GM18507 (cell line): ENCODE data around the gene PNLDC1.

Source experiments
- DNase-seq: peaks from one replicate; pipeline ENCODE4 v3.0.0; 2011; ENCODE audit warnings: low read depth; ENCODE audit not compliant: insufficient read length; ENCODE audit errors: extremely low spot score
- FAIRE-seq: peaks from 2 replicates; lab custom pipeline; 2011; peaks lifted over from hg19 to GRCh38; lab: Jason Lieb, UNC

The PNLDC1 gene

GRCh38 chr6:159800141-159800865 is at the start of gene PNLDC1:
Gene PNLDC1 (plus strand): TSS chr6:159800276. CDS start chr6:159800308, 32 bp downstream.
- no peak for FAIRE-seq

GRCh38 chr6:159751448-159751847 is 48.6 kb upstream of the PNLDC1 start:
- FAIRE-seq = no peak
- no peak for DNase-seq

More at GRCh38 chr6:159800141-159800865, at the start of gene PNLDC1:
- DNase-seq = no peak

GRCh38 chr6:159753081-159753872 is 46.8 kb upstream of the PNLDC1 start:
- FAIRE-seq = no peak
- DNase-seq = no peak

DNA sequence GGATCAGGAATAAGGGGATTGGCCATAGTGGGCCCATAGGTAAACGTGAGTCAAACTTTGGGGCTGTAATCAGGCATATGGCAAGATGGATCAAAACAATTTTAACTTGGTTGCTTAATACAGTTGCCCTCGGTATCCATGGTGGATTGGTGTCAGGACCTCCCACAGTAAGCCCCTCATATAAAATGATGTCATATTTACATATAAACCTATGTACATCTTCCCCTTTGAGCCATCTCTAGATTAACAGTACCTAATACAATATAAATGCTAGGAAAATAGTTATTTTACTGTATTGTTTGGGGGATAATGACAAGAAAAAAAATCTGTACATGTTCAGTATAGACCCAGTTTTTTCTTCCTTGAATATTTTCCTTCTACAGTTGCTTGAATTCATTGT is 45.7 kb upstream of the PNLDC1 start:
- no peak for FAIRE-seq
- DNase-seq = no peak

GRCh38 chr6:159754959-159755914 is 44.8 kb upstream of the PNLDC1 start:
- FAIRE-seq = no peak
- DNase-seq = no peak

DNA sequence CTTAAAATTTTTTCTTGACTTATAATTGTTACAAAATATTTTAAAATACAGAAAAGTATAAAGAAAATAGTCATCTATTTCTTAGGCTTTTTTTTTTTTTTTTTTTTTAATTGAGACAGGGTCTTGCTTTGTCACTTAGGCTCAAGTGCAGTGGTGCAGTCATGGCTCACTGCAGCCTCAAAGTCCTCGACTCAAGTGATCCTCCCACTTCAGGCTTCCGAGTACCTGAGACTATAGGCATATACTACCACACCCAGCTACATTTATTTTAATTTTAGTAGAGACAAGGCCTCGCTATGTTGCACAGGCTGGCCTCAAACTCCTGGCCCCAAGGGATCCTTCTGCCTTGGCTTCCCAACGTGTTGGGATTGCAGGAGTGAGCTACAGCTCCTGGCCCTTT is 43.6 kb upstream of the PNLDC1 start:
- DNase-seq (no peak), FAIRE-seq (no peak)

DNA sequence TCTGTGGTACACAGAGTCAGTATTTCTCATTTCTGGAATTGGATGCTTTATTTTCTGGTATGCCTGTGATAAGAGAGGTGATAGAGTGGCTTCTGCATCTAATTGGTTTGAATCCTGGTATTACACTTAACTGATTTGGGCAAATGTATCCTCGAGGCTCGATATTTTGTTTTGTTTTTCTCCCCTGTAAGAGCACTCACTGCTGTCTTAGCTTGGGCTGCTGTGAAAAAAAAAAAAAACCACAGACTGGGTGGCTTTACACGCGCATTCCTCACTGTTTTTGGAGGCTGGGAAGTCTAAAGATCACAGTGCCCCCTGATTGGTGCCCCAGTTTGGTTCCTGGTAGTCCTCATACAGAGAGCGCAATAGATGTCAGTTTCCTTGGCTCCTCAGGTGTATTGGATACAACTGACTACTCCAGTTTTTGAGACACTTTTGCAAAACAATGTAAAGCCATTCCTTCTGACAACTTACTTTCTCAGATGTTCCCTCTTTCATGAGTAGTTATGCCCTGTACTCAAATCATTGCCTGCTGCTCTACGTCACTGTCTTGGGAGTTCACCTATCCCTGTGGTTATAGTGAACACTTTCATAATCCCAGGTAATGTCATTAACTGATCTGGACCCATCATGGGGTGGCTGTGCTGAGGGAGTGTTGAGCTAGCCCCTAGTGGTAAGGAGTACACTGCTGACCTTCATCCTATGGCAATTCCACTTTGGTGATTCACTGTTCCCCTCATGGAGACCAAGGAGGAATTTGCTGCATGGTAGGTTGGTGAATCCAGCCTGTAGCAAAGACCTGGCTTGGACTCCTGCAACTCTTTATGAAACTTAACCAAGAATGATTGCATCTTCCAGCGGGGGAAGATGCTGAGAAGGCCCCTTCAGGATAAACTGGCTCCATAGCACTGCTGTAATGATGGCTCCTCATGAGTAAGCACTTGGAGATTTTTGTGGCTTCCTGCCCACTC is 41.8 kb upstream of the PNLDC1 start:
- FAIRE-seq (no peak), DNase-seq (no peak)

GRCh38 chr6:159759645-159760044 is 40.4 kb upstream of the PNLDC1 start:
- DNase-seq (no peak), FAIRE-seq (no peak)

DNA sequence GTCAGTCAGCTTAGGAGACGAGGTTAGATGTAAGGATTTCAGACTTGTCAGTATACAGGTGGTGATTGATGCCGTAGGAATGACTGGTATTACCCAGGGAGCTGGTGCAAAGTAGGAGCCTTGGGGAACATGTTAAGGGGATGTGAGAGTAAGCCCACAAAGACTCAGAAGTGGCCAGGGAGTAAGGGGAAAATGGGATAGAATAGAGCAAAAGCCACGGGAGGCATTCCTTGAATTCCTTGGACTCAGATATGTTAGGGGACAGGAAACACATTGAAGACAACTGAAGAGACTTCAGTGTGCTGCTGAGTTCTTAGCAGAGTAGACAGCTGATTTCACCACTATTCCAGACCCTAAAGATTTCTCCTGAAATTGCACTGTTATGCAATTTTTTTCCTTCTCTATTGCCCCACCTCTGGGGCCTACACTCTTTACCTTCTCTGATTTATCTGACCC is 39.4 kb upstream of the PNLDC1 start:
- DNase-seq = no peak
- FAIRE-seq = no peak

- DNase-seq (peak; percentile 3), FAIRE-seq (no peak)
These were observed 38.8 kb upstream of the PNLDC1 start for GRCh38 chr6:159761129-159761872.

DNA sequence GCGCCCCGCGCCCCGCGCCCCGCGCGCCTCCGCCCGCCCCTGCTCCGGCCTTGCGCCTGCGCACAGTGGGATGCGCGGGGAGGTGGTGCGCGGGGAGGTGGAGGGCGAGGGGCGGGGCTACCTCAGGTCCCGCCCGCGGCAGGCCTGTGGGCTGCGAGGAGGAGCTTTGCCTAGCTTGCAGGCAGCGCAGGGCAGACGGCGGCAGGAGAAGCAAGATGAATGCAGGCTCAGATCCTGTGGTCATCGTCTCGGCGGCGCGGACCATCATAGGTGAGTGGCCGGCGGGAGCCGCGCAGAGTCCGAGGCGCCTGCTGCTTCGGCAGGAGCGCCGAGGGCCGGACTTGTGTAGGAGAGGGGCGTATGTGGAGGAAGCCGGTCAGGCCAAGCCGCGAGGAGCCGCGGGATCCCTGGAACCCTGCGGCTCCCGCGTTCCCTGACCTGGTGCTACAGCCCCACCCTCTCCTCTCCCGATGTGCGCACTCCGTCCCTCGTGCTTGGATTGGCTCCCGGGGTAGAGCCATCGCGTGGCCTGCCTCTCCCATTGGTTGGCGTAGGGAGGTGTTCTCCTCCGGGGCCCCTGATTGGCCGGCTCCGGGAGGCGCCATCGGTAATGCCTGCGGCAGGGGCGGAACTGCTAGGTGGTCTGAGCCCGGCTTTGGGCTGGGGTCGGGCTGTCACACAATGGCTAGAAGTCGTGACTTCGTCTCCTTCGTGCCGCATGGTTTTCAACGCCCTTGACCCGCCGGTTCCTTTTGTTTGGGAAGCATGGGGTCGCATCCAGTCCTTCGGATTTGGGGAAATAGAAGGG is 38.0 kb upstream of the PNLDC1 start, which contains the start of gene ACAT2:
TSS of gene ACAT2 (plus strand) at position 173 of the 808 bp plus-strand sequence. CDS start at position 216, 43 bp downstream.
- DNase-seq = peak; percentile 95
- FAIRE-seq = peak; percentile 97

- peak; percentile 4 for DNase-seq
- peak; percentile 53 for FAIRE-seq
These were observed 37.3 kb upstream of the PNLDC1 start for GRCh38 chr6:159762681-159763293.

GRCh38 chr6:159766906-159767305 is 33.2 kb upstream of the PNLDC1 start:
- FAIRE-seq = no peak
- DNase-seq = no peak

- DNase-seq = no peak
- no peak for FAIRE-seq
These were observed 30.6 kb upstream of the PNLDC1 start for GRCh38 chr6:159769470-159769869.

DNA sequence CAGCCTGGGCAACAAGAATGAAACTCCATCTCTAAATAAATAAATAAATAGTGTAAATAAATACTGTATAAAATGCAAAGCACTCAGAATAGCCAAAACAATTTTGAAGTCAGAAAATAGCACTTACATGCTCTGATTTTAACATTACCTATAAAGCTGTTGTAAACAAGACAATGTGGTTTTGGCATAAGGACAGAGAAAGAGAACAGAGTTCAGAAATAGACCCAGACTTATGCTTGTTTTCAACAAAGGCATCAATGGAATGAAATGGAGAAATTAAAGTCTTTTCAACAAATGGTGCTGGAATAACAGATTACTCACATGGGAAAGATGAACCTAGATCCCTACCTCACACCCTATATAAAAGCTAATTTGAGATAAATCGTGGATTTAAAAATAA is 27.9 kb upstream of the PNLDC1 start:
- FAIRE-seq (no peak), DNase-seq (no peak)

DNA sequence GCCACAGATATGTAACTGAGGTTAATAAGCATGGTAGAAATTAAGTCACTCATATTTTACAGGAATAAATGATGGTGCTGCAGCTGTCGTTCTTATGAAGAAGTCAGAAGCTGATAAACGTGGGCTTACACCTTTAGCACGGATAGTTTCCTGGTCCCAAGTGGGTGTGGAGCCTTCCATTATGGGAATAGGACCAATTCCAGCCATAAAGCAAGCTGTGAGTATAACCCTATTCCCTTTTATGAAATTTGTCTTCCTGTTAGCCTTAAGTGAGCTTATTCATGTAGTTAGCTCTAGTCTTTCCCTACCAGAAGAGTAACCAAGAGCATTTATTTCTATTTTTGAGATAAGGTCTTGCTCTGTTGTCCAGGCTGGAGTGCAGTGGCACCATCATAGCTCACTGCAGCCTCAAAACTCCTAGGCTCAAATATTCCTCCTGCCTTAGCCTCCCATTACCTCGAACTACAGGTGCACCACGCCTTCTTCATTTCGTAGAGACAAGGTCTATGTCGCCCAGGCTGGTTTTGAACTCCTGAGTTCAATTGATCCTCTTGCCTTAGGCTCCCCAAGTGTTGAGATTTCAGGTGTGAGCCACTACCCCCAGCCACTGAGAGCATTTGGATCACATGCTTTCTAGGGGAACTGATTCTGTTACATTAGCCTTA is 22.7 kb upstream of the PNLDC1 start:
- DNase-seq (no peak), FAIRE-seq (peak; percentile 24)
